Esophagus (tissue), 2 donors: ENCODE results near the gene RHOU. TPM values are rescaled to one million over a fixed set of nuclear protein-coding genes. Genes with fewer than 3 reads are reported as not detected.

Source experiments
- H3K27ac ChIP-seq, 2 donors: one replicate each; pipeline ENCODE4 v1.5.1; 2013; ENCODE audit warnings: low read depth in 2 of 2, mild to moderate bottlenecking in 2 of 2, inconsistent platforms in 1 of 2, low read length in 1 of 2, moderate library complexity in 1 of 2
- H3K27me3 ChIP-seq, 2 donors: one replicate each; pipeline ENCODE4 v1.6.1; 2013; ENCODE audit warnings: low read length in 2 of 2, control low read depth in 1 of 2, mild to moderate bottlenecking in 1 of 2; ENCODE audit not compliant: insufficient read depth in 2 of 2, control insufficient read depth in 1 of 2
- H3K36me3 ChIP-seq, 2 donors: one replicate each; pipeline ENCODE4 v1.6.1; 2013; ENCODE audit warnings: low read length in 1 of 2; ENCODE audit not compliant: control insufficient read depth in 2 of 2, insufficient read depth in 2 of 2
- H3K4me1 ChIP-seq, 2 donors: one replicate each; pipeline ENCODE4 v1.6.1; 2013; ENCODE audit warnings: low read length in 1 of 2; ENCODE audit not compliant: control insufficient read depth in 2 of 2, insufficient read depth in 2 of 2
- H3K4me3 ChIP-seq, 2 donors: one replicate each; pipeline ENCODE4 v1.5.1; 2013; ENCODE audit warnings: low read length in 2 of 2, mild to moderate bottlenecking in 2 of 2, low read depth in 1 of 2, moderate library complexity in 1 of 2
- H3K9me3 ChIP-seq, 2 donors: one replicate each; pipeline ENCODE4 v1.6.1; 2013; ENCODE audit warnings: mild to moderate bottlenecking in 2 of 2, low read depth in 1 of 2, low read length in 1 of 2, moderate library complexity in 1 of 2; ENCODE audit not compliant: control insufficient read depth in 2 of 2, insufficient read depth in 1 of 2
- WGBS, 2 donors: extraction: QIAGEN DNeasy Blood & Tissue Kit; methylation state at CpG; one replicate each; pipeline ENCODE4 v1.1.7; 2013; 5-methylcytosine and 5-hydroxymethylcytosine counted together
- polyA plus RNA-seq, 2 donors: library from polyadenylated mRNA; stranded (reverse); fragments of 200-250 nt; gene quantifications; one replicate each; pipeline ENCODE4 v1.2.3, GENCODE V29; 2013
- donor health status: healthy with polysubstance abuse.
- donor health status: Bipolar disorder and iron deficiency.

The RHOU gene
- polyA plus RNA-seq, 2 donors: 2.7 to 3.1 TPM

GRCh38 chr1:228753287-228753686 is 18.0 kb downstream of the RHOU start:
- no peaks in the 10 kb centered on the region for H3K36me3 ChIP-seq
- 74 to 75% methylated on average over 1 of the region's 1 CpG for WGBS, 2 donors
- H3K27ac ChIP-seq: no peak overlapping the region
- no peaks in the 10 kb centered on the region for H3K4me1 ChIP-seq
- H3K4me3 ChIP-seq: no peak overlapping the region
- peaks cover 0 to 4% of the 10 kb centered on the region in 2 donors for H3K27me3 ChIP-seq
- H3K9me3 ChIP-seq: no peaks in the 10 kb centered on the region

- H3K27me3 ChIP-seq: peaks cover 4 to 5% of the 10 kb centered on the region in 2 donors
- peaks cover 0 to 3% of the 10 kb centered on the region in 2 donors for H3K4me1 ChIP-seq
- H3K9me3 ChIP-seq: no peaks in the 10 kb centered on the region
- H3K4me3 ChIP-seq: no peak overlapping the region
- WGBS, 2 donors: 37 to 47% methylated on average over 6 of the region's 6 CpGs
- H3K36me3 ChIP-seq: no peaks in the 10 kb centered on the region
- H3K27ac ChIP-seq: no peak overlapping the region
Observed at GRCh38 chr1:228753786-228754360, 18.6 kb downstream of the RHOU start.

- 70% methylated on average over 28 of the region's 28 CpGs for WGBS, 2 donors
Observed at GRCh38 chr1:228754646-228755268, 19.5 kb downstream of the RHOU start.

GRCh38 chr1:228755800-228756199 is 20.5 kb downstream of the RHOU start:
- 72 to 86% methylated on average over 3 of the region's 3 CpGs for WGBS, 2 donors
- Histone ChIP-seq H3K27ac (no peak overlapping the region), H3K36me3 (no peaks in the 10 kb centered on the region), H3K9me3 (no peaks in the 10 kb centered on the region), H3K4me3 (no peak overlapping the region), H3K4me1 (peaks cover 0 to 3% of the 10 kb centered on the region in 2 donors), H3K27me3 (peaks cover 4 to 5% of the 10 kb centered on the region in 2 donors)

More at GRCh38 chr1:228754646-228755268, 19.5 kb downstream of the RHOU start:
- H3K36me3 ChIP-seq: no peaks in the 10 kb centered on the region
- peaks cover 0 to 3% of the 10 kb centered on the region in 2 donors for H3K4me1 ChIP-seq
- peaks cover 4 to 5% of the 10 kb centered on the region in 2 donors for H3K27me3 ChIP-seq
- H3K4me3 ChIP-seq: no peak overlapping the region
- no peaks in the 10 kb centered on the region for H3K9me3 ChIP-seq
- no peak overlapping the region for H3K27ac ChIP-seq

GRCh38 chr1:228756457-228756856 is 21.2 kb downstream of the RHOU start:
- Histone ChIP-seq H3K4me1 (peaks cover 0 to 3% of the 10 kb centered on the region in 2 donors), H3K9me3 (no peaks in the 10 kb centered on the region), H3K27ac (no peak overlapping the region), H3K27me3 (peaks cover 4 to 5% of the 10 kb centered on the region in 2 donors), H3K36me3 (no peaks in the 10 kb centered on the region), H3K4me3 (no peak overlapping the region)
- 73 to 78% methylated on average over 5 of the region's 5 CpGs for WGBS, 2 donors

GRCh38 chr1:228758447-228758846 is 23.2 kb downstream of the RHOU start:
- no peaks in the 10 kb centered on the region for H3K36me3 ChIP-seq
- WGBS, 2 donors: 74 to 81% methylated on average over 4 of the region's 4 CpGs
- H3K4me3 ChIP-seq: no peak overlapping the region
- no peak overlapping the region for H3K27ac ChIP-seq
- no peaks in the 10 kb centered on the region for H3K9me3 ChIP-seq
- H3K27me3 ChIP-seq: peaks cover 4 to 5% of the 10 kb centered on the region in 2 donors
- H3K4me1 ChIP-seq: peaks cover 0 to 3% of the 10 kb centered on the region in 2 donors

GRCh38 chr1:228760979-228761378 is 25.7 kb downstream of the RHOU start:
- WGBS, 2 donors: 87 to 92% methylated on average over 6 to 9 of the region's 9 CpGs
- Histone ChIP-seq H3K27ac (no peak overlapping the region), H3K9me3 (no peaks in the 10 kb centered on the region), H3K4me3 (no peak overlapping the region), H3K36me3 (no peaks in the 10 kb centered on the region), H3K4me1 (peaks cover 0 to 3% of the 10 kb centered on the region in 2 donors), H3K27me3 (peaks cover 0 to 5% of the 10 kb centered on the region in 2 donors)

GRCh38 chr1:228763561-228763960 is 28.3 kb downstream of the RHOU start:
- 76 to 79% methylated on average over 3 of the region's 3 CpGs for WGBS, 2 donors

GRCh38 chr1:228765168-228765946 is 30.1 kb downstream of the RHOU start:
- no peaks in the 10 kb centered on the region for H3K27me3 ChIP-seq
- H3K4me1 ChIP-seq: no peaks in the 10 kb centered on the region
- no peak overlapping the region for H3K4me3 ChIP-seq
- WGBS, 2 donors: 73 to 84% methylated on average over 8 of the region's 8 CpGs
- no peak overlapping the region for H3K27ac ChIP-seq
- H3K9me3 ChIP-seq: no peaks in the 10 kb centered on the region
- H3K36me3 ChIP-seq: no peaks in the 10 kb centered on the region

More at GRCh38 chr1:228763561-228763960, 28.3 kb downstream of the RHOU start:
- Histone ChIP-seq H3K27me3 (peaks cover 0 to 2% of the 10 kb centered on the region in 2 donors), H3K4me3 (no peak overlapping the region), H3K27ac (no peak overlapping the region), H3K4me1 (peaks cover 0 to 3% of the 10 kb centered on the region in 2 donors), H3K36me3 (no peaks in the 10 kb centered on the region), H3K9me3 (no peaks in the 10 kb centered on the region)
